ENCODE data around the gene CTNNBIP1. TPM values are rescaled to one million over a fixed set of nuclear protein-coding genes. Genes with fewer than 3 reads are reported as not detected.

The CTNNBIP1 gene
- total RNA-seq, 1 experiment from 2014 or later, result 31.3 TPM

DNA sequence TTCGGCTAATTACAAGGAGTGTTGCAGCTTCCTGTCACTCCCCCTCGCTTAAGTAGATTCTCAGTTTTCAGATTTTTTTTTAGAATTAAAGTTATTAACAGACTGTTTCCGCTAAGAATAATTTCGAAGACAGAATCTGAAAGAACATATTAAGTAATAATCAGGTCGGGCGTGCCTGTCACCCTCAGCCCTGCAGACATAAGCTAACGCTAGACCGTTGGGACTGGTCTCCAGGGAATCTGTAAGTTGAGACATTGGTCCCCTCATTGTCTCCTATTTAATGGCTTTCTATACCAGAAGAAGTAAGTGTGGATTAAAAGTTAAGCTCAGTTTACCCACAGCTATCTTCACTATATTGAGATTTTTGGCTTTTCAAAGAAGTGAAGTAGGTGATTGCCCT, 47.7 kb upstream of the CTNNBIP1 start:
- BruUV-seq (replicated peaks), result no TSS peak
- peaks cover 26 to 40% of the 10 kb centered on the region in 2 experiments for H3K4me1 ChIP-seq (ENCODE audit: control insufficient read depth in 1 of 2, insufficient read depth in 2 of 2, low read length in 2 of 2)
- intact Hi-C loops (cut with micrococcal nuclease), result no loop called here
- ChIA-PET CTCF (interaction anchor here (1.1 kb wide), 1 partner anchor 252 kb away, joined by 3 read pairs; the partner anchor contains the start of gene KIF1B), RAD21 (ENCODE audit: low non-redundant PET in 1 of 2, low total read pairs in 2 of 2, uncharacterized antibody in 2 of 2, unreplicated experiment in 2 of 2) (no interaction called here), POLR2A (interaction anchor here (1.0 kb wide), 1 partner anchor 14 kb away, joined by 4 read pairs; the partner anchor contains the start of genes LZIC and NMNAT1)
- no peaks in the 10 kb centered on the region for H3K27me3 ChIP-seq (ENCODE audit: insufficient read depth, low read length)
- no peak overlapping the region for H3K4me3 ChIP-seq (replicated peaks in 1 of 2; ENCODE audit: low read depth in 1 of 2, low read length in 2 of 2)
- ATAC-seq (no peak), DNase-seq (ENCODE audit: low read depth, low spot score) (no peak)
- H3K27ac ChIP-seq (ENCODE audit: low read depth, low read length), result no peak overlapping the region
- TF ChIP-seq ZNF274 (IDR thresholded peaks at IDR 0.05; ENCODE audit: low read depth, low read length) (no peak), CBX3 (IDR thresholded peaks at IDR 0.05; ENCODE audit: low read depth) (no peak), JUND (IDR thresholded peaks at IDR 0.05) (no peak), SP1 (IDR thresholded peaks at IDR 0.05; ENCODE audit: low read depth) (no peak), SIN3A (IDR thresholded peaks at IDR 0.05; ENCODE audit: low read depth) (no peak), YY1 (IDR thresholded peaks at IDR 0.05; ENCODE audit: extremely low read depth, insufficient replicate concordance, low read depth, low read length) (no peak), SRF (IDR thresholded peaks at IDR 0.05; ENCODE audit: low read depth) (no peak), EZH2 (IDR thresholded peaks at IDR 0.05) (no peak), TCF7L2 (IDR thresholded peaks at IDR 0.05; ENCODE audit: borderline replicate concordance, extremely low read depth, insufficient read depth, insufficient read length) (no peak)
- TF ChIP-seq, protein P1, sequence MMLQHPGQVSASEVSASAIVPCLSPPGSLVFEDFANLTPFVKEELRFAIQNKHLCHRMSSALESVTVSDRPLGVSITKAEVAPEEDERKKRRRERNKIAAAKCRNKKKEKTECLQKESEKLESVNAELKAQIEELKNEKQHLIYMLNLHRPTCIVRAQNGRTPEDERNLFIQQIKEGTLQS (IDR thresholded peaks at IDR 0.05), result no peak
- TF ChIP-seq, protein P2, sequence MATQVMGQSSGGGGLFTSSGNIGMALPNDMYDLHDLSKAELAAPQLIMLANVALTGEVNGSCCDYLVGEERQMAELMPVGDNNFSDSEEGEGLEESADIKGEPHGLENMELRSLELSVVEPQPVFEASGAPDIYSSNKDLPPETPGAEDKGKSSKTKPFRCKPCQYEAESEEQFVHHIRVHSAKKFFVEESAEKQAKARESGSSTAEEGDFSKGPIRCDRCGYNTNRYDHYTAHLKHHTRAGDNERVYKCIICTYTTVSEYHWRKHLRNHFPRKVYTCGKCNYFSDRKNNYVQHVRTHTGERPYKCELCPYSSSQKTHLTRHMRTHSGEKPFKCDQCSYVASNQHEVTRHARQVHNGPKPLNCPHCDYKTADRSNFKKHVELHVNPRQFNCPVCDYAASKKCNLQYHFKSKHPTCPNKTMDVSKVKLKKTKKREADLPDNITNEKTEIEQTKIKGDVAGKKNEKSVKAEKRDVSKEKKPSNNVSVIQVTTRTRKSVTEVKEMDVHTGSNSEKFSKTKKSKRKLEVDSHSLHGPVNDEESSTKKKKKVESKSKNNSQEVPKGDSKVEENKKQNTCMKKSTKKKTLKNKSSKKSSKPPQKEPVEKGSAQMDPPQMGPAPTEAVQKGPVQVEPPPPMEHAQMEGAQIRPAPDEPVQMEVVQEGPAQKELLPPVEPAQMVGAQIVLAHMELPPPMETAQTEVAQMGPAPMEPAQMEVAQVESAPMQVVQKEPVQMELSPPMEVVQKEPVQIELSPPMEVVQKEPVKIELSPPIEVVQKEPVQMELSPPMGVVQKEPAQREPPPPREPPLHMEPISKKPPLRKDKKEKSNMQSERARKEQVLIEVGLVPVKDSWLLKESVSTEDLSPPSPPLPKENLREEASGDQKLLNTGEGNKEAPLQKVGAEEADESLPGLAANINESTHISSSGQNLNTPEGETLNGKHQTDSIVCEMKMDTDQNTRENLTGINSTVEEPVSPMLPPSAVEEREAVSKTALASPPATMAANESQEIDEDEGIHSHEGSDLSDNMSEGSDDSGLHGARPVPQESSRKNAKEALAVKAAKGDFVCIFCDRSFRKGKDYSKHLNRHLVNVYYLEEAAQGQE (IDR thresholded peaks at IDR 0.05; ENCODE audit: low read depth), result no peak
- TF ChIP-seq, protein P3, sequence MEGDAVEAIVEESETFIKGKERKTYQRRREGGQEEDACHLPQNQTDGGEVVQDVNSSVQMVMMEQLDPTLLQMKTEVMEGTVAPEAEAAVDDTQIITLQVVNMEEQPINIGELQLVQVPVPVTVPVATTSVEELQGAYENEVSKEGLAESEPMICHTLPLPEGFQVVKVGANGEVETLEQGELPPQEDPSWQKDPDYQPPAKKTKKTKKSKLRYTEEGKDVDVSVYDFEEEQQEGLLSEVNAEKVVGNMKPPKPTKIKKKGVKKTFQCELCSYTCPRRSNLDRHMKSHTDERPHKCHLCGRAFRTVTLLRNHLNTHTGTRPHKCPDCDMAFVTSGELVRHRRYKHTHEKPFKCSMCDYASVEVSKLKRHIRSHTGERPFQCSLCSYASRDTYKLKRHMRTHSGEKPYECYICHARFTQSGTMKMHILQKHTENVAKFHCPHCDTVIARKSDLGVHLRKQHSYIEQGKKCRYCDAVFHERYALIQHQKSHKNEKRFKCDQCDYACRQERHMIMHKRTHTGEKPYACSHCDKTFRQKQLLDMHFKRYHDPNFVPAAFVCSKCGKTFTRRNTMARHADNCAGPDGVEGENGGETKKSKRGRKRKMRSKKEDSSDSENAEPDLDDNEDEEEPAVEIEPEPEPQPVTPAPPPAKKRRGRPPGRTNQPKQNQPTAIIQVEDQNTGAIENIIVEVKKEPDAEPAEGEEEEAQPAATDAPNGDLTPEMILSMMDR (IDR thresholded peaks at IDR 0.05 in 2 of 3, conservative IDR thresholded peaks at IDR 0.05 in 1 of 3; ENCODE audit: borderline replicate concordance in 1 of 3, insufficient read depth in 1 of 3, low read depth in 2 of 3, low read length in 2 of 3), result no peak
- TF ChIP-seq, protein P4, sequence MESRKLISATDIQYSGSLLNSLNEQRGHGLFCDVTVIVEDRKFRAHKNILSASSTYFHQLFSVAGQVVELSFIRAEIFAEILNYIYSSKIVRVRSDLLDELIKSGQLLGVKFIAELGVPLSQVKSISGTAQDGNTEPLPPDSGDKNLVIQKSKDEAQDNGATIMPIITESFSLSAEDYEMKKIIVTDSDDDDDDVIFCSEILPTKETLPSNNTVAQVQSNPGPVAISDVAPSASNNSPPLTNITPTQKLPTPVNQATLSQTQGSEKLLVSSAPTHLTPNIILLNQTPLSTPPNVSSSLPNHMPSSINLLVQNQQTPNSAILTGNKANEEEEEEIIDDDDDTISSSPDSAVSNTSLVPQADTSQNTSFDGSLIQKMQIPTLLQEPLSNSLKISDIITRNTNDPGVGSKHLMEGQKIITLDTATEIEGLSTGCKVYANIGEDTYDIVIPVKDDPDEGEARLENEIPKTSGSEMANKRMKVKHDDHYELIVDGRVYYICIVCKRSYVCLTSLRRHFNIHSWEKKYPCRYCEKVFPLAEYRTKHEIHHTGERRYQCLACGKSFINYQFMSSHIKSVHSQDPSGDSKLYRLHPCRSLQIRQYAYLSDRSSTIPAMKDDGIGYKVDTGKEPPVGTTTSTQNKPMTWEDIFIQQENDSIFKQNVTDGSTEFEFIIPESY (IDR thresholded peaks at IDR 0.05; ENCODE audit: extremely low read depth, insufficient replicate concordance, low read length), result no peak
- no peak overlapping the region for H2AFZ ChIP-seq (ENCODE audit: low read depth, low read length, poor library complexity, severe bottlenecking)
- no peaks in the 10 kb centered on the region for H3K36me3 ChIP-seq (ENCODE audit: control insufficient read depth in 1 of 2, insufficient read depth in 2 of 2, low read length in 2 of 2)
- H3K9me3 ChIP-seq (ENCODE audit: control insufficient read depth in 1 of 2, insufficient read depth in 1 of 2, low read depth in 1 of 2, low read length in 2 of 2), result no peaks in the 10 kb centered on the region
- no peak overlapping the region for H3K9ac ChIP-seq (ENCODE audit: low read length)
- H4K20me1 ChIP-seq (ENCODE audit: insufficient read depth), result no peaks in the 10 kb centered on the region
- no peak overlapping the region for H3K4me2 ChIP-seq (ENCODE audit: low read length)
- no peaks in the 10 kb centered on the region for H3K9me2 ChIP-seq (ENCODE audit: insufficient read depth)
- no peaks in the 10 kb centered on the region for H3K79me2 ChIP-seq (ENCODE audit: insufficient read depth, low read length)

Data from HCT116 (cell line).